Stimulated activated CD4-positive, alpha-beta T cell treated with anti-CD3 and anti-CD28 coated beads, Interleukin-2, amount 100 ng/mL, for 24 hours (primary cell): Measurements from ENCODE around the gene TBX1.

Source experiments
- DNase-seq, 2 donors: peaks; one replicate each; pipeline ENCODE4 v3.0.0-alpha.2; 2020

TBX1 gene

DNA sequence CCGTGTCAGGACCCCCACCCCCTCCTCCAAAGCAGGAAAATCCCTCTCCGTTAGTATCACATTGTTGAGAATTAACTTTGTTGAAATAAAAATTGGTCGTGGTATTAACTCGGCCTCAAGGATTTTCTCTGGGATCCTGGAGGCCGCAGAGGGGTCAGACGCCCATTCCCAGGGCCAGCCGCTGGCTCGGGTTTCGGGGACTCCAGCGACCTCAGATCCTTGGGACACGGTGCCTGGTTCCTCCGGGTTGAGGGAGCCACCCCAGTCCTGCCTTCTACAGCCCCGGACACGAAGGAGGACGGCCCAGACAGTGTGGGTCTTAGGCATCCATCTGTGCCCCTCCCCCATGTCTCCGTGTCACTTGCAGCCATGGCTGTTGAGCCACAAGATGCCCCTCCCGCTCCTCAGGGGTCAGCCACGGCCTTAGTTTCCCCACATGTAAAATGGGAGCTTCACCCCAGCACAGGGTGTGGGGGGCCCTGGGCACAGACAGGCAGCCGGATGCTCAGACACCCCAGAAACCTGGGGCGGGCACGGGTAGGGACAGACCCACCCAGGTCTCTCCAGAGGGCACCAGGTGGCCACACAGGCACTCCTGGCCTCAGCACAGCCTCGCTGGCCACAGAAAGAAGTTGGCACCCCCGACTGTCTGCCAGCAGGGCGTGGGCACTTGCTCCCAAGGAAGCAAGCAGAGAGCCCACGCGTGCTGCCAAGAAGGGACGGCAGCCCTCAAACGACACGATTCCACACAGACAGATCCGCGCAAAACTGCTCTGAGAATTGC, 21.7 kb upstream of the TBX1 start:
- no peak for DNase-seq

DNA sequence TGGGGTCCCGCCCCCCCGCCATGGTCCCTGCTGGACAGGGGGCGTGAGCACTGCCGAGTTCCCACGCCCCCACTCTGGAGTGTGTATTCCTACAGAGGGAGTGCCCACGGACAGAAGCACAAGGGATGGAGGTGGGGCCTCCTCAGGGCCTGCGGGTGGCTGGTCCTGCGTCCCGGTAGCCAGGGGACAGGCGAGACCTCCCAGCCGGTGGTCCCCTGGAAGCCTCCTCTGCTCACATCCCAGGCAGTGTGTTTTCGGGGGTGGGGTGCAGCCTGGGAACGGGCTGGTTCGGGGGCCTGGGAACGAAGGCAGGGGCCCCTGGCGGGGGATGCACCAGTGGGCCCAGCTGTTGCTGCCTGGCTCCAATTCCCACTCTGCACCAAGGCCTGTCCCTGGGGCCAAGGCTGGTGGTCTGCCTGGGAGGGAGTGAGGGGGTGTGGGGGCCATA, 21.1 kb upstream of the TBX1 start:
- no peak for DNase-seq

DNA sequence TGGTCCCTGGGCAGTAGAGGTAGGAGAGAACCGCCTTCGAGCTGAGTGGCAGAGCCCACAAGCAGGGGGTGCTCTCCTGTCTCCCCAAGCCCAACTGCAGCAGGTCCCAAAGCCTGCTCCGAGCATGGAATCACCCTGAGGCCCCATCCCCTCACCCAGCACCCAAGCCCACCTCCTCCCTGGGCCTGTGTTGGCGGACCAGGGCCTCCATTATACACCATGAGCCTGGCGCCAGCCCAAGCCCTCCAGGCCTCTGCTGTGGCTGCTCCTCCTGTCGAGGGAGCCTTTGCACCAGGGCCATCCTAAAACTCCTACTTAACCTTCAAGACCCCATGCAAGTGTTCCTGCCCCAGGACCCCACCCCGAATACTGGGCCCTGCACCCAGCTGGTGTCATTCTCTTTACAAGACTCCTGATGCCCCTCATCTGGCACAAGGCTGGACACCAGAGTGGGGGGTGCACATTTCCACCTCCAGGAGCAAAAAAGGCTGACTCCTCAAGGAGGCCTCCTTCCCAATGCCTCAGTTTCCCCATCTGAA, 20.6 kb upstream of the TBX1 start:
- no peak for DNase-seq

DNA sequence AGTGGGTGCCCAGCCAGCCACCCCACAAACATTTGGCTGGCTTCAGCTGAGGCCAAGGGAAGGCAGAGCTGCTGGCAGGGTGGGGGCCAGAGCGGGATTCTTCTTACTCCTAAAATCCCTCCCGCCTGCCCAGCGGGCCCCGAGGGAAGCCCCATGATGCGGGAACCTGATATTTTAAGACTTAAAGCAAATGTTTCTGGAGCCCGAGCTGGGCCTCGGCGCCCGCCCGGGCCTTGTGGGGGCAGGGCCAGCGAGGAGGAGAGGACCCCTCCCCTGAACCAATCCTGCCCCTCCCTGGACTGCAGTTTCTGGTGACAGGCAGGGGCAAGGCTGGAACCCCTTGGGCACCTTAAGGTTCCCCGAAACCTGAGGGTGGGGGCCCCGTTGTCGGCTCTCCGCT, 20.0 kb upstream of the TBX1 start:
- DNase-seq, result no peak

DNA sequence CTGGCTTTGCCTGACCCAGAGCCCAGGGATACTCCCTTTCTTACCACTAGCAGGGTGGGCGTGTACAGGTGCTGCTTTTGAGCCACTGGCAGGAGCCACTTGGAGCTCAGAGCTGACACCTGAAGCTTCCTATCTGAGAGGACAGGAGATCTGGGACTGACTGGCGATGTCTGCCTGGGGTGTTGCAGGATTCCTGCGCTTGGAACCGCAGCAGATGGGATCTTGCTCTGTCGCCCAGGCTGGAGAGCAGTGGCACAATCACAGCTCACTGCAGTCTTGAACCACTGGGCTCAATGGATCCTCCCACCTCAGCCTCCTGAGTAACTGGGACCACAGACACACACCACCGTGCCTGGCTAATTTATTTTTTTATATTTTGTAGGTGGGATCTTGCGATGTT, 19.5 kb upstream of the TBX1 start:
- no peak for DNase-seq

DNA sequence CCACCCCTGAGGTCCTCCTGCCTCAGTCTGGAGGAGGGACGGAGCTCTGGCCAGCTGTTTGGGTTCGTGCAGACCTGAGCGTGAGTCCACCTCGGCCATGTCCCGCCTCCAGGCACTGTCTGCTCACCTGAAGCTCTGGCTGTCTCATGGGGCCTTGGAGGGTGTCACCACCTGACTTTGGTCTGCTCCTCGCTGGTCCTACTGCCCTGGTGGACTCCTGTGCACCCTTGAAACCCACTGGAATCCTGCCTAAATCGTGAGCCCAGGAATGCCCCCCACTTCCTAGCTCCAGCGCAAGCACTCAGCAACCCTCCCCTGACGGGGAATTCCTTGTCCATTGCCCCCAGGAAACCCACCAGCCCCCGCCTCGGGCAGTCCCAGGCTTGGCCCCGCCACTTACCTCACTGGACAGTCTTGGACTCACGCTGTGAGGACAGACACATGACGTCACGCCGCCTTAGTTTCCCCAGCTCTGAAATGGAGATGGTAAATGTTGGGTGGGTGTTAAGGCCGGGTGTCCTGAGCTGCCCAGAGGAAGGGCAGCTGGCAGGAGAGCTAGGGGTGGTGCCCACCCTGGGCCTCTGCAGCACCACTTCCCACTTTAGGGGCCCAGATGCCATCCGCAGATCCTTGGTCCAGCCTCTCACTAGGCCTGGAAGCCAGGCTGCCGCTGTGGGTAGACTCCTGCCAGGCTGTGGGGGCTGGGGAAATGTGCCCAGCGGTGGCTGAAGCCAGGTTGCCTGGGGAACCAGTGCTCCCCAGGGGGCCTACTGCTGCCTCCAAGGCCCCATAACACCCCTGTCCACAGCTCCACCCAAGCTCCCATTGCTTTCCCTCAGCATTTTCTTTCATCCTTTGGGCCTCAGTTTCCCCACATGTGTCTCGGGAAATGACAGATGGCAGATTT, 18.2 kb upstream of the TBX1 start:
- no peak for DNase-seq

DNA sequence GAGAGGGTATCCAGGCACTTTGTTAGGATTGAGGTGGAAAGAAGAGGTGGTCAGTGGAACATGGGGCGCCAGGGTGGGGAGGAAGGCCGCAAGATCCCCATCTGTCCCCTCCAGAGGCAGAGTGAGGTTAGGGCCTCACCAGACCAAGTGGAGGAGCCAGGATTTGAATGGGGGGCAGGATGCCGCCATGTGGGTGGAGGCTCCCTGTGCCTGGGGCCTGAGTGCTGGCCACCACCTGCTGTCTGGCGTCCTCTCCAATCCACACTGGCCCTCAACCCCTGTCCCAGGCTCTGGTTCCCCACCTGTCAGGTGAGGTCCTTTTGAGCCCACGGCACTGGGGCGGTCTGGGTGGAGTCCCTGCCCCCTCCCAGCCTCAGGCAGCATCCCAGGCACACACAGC, 17.5 kb upstream of the TBX1 start:
- no peak for DNase-seq

DNA sequence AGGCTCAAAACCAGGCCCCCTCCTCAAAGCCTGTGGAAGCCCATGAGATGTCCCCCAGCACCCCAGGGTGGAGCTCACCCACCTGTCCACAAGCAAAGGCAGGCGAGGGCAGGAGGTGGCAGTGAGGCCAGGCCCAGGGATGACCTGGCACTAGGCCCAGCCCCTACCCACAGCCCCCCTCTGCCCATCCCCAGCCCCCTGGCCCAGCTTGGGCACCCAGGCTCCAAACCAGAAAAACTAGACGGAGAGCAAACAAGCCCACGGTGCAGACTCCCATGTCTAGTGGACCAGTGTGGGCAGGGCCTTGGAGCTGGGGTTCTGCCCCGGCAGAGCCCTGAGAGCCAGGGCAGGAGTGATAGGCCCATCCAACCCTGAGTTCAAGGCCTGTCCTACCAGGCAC, 16.9 kb upstream of the TBX1 start:
- no peak for DNase-seq

DNA sequence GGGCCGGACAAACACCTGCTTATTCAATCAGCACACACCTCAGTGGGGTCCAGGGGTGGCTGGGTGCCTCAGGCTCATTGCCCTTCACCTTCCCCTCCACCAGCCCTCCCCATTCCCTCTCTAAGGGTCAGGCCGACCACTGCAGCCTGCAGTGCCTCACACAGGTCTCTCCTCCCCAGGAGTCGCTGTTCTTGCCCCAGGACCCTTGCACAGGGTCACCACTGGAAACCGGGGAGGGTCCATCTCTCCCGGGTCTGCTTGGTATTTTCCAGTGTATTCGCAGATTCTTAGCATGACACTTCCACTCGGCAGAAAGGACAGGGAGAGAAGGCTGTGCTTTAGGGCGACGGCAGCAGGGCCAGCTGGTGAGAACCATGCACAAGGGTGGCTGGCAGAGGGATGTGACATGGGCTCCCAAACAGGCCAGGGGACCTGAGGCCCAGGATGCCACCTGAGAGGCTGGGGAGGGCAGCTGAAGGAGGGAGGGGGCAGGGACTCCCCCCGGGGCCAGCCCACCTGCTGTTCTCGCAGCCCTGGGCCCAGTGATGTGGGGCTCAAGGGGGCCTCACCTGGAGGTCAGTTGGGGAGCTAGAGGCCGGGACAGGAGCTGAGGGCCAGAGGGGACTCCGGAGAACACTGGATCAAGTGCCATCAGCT, 16.1 kb upstream of the TBX1 start:
- DNase-seq, result no peak

DNA sequence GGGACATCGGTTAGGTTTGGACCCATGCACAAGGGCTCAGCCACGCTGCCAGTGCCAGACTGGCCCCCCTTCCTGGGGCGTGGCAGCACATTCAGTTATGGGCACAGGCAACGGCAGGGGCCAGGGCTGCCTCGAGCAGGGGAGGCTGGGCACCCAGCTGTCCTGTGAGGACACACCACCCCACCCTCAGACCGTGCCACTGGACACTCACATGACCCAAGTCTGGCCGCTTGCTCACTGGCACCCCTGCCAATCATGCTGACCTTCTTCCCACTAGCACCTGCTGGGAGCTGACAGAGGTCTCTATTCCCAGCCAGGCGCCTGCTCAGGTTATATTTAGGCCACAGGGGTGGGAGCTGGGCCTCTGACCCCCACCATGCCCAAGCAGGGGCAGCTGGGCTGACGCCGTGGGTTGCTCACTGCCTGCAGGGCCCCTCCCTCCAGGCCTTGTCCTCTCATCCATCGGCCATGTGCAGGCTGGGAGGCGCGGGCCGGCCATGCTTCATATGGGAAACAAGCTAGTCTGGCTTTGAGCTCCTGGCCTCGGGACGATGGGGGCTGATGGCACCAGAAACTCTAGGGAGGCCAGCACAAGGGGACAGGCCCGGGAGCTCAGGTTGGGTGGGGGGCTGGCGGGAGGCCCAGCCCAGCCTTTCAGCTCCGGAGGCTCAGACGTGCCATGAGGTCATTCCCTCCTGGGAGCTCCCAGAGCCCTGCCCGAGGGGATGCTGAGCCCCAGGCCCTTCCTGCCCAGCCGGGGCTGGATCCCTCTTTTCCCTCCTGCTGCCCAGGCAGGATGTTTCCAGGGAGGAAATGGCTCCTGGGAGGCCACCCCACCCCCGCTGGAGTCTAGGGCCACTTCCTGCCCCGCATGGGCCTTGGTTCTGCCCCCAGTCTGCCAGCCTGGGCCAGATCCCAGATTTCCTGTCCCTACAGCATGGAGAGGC, 15.2 kb upstream of the TBX1 start:
- DNase-seq, result no peak

DNA sequence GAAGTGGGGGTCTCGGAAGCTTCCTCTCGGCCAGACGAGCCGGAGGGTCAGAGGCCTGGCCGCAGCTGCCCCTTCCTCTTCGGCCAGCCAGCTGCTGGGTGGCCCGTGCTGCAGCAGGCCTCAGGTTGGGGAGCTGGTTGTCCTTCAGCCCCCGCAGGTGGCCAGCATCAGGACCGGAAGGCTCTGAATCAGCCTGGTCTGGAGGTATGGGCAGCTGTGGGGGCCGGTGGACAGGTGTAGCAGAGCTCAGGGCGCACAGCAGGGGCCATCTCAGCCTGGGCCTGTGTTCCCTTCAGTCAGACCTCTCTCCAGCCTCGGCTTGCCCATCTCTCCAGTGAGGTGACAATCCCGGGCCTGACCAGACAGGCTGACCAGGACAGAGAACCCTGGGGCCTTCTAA, 13.9 kb upstream of the TBX1 start:
- DNase-seq, result no peak

DNA sequence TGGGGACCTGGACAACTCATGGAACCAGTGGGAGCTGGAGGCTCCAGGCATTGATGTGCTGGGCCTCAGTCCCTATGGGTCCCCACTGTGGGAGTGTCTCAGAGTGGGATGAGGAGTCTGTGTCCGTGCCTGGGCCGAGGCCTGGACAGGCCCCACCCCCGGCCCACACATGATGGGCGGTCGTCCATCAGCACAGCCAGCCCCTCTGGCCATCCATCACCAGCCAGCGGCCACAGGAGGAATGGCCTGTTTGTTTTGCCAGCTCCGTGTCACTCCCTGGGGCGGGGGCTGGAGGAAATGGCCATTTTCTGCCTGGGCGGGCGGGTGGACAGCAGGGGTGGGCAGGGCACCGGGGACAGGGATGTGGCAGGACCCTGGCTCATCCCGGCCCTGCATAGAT, 13.0 kb upstream of the TBX1 start:
- DNase-seq, result no peak

DNA sequence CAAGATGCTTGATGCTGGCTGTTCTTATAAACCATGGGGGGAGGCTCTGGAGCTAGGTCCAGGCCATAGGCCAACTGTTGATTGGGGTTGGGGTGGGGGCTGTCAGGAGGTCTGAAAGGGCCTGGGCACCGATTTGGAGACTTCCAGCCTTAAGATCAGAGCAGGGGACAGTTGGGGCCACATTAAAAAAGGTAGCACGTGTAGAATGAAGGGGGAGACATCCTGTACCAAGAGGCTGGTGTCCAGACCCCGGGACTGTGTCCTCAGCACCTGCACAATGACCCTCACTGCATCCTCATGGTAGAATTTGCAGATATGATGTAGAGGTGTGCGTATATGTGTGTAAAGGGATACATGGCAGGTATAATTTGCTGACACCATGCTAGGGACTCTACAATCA, 12.4 kb upstream of the TBX1 start:
- no peak for DNase-seq

DNA sequence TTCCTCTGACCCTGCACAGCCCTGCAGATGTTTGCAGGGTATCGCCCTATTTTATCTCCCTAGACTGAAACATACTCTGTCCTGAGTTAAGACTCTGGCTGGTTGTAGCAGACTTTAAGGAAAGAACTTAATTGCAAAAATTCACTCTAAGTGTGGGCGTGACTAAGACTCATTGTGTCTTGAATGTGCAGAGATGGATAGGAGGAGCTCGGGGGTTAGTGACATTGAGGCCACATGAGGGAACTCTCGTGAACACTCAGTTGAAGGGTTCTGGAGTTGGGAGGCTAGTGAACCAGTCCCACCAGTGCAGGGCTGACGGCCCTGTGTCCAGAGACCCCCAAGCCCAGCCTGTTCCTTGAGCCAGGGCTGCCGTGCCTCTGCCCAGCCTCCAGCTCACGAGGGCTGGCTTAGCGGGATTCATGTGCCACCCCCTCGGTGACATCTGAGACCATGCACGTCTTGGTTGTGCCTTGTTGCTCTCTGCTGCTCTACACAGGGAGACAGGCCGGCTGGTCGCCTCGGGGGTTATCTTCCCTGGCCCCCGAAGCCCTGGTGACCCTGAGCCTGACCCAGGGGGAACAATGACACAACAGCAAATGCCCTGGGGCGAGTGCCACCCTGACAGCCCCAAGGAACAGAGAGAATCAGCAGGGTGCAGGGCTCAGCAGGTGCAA, 11.4 kb upstream of the TBX1 start:
- DNase-seq, result no peak

DNA sequence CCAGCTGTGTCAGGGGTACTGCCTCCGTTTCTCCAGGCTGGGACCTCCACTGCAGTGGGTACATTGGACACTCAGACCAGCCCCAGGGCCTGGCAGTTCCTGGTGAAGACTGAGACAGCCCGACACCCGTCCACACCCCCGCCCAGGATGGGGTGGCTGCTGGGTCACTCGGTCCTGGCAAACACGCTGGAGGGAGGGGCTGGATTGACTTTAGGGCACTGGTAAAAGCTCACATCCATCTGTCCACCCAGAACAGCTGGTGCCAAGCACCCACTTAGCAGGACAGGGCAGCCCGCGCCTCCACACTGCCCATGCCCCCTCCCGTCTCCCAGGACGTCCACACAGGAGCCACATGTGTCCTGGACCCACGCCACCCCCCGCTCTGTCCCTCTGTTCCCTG, 10.7 kb upstream of the TBX1 start:
- DNase-seq, result no peak

DNA sequence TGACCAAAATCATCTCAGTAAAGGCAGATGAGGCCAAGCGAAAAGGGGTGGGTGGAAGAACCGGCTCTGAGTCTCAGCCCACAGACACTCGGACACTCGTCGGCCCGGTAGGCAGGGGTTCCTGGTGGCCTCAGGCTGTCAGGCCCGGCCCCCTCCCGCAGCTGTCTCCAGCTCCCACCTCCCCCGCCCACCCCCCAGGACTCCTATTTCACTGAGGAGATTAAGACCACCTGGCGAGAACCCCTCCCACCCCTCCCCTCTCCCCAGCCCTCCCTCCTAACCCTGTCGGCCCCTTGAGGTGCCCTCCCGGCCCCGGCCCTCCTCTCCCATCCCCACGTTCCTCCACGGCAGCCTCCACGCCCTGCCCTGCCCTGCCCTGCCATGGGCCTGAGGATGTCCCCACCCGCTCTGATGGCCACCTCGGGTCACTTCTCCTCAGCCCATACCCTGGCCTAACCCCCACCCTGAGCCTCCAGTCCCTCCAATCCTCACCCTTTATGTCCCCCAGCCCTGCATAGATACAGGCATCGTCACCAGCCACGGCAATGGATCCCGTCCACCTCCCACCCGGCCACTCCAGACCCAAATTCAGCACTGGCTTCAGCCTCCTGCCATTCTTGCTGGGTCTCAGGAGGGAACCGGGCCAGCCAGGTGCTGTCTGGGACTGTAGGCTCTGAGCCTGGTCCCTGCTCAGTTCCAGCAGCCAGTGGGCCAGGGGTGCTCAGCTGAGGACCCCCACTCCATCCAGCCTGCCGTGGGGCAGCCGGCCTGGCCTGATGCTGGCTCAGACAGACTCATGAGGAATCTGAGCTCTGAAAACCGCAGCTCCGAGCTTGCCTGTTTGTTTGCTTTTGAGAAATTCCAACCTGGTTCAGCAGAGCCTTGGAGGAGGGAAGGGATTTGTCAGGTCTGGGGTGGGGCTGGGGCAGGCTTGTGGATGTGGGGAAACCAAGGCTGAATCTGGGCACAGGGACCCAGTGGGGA, 9.8 kb upstream of the TBX1 start:
- no peak for DNase-seq

DNA sequence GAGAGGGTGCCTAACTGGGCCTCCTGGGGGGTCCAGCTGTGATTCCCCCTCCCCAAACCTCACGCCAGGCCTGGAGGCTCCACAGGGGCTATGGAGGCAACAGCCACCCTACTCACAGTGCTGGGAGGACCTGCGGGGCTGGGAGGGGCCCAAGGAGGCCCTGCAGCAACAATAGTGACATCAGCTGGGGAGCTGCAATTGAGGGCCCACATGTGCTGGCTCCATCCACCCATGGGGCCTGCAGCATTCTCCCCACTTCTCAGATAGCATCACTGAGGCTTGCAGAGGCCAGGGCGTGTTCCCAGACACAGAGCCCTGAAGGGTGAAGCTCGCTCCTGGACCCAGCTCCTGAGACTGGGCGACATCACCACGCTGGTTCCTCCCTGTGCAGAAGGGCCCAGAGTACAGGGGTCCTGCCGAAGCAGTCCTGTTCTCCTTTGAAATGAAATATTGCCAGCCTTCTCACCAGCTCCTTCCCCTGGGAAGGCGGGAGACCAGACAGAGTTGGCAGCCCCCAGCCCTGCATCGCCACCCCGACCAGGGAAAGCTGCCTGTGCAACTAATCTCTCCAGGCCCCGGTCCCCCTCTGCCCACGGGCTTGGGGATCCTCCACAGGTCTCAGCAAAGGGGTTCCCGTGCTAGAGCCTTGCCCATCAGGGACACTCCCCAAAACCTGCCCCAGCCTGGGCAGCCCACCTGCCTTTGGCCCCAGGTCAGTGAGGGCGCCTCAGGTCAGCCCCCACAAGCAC, 8.9 kb upstream of the TBX1 start:
- no peak for DNase-seq

DNA sequence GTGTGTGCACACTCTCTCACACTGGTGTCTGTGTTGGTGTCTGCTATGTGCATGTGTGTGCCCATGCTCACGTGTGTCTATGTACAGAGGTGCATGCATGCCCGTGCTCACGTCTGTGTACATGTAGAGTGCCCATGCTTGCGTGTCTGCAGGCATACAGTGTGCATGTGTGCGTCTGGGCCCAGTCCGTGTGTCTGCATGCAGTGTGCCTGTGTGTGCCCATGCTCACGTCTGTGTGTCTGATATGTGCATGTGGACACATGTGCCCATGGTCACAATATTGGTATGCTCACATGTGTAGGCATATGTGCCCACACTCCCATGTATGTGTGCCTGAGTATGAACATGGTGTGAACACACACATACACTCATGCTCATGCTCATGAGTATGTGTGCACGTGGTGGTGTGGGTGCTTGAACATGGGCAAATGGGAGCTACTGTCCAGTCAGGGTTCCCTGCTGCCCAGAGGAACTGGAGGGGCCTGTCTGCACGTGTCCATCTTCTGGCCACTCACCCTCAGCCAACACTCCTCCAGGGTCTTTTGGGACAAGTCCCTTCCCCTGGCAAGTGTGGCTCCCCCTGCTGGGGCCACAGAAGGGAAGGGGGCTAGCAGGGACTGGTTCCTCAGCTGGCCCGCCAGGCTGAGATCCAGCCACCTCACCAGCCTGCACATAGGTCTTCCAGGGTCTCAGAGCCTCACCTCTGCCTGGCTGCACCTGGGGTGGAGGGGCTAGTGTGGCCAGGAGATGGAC, 7.3 kb upstream of the TBX1 start:
- no peak for DNase-seq
